GM18502 (cell line): ENCODE results near the gene SPG21.

Experiments
- ATAC-seq: cut with Tn5 transposase; IDR thresholded peaks from one replicate; pipeline ENCODE4 v1.9.1; 2021; ENCODE audit warnings: mild to moderate bottlenecking; ENCODE audit not compliant: unreplicated experiment, poor library complexity

The SPG21 gene

GRCh38 chr15:64997066-64997465, 7.4 kb upstream of the SPG21 start:
- no peak for ATAC-seq

GRCh38 chr15:64993290-64993689, 3.6 kb upstream of the SPG21 start:
- ATAC-seq = no peak

- ATAC-seq = no peak
These were observed 1.9 kb upstream of the SPG21 start for GRCh38 chr15:64991536-64992135.

- ATAC-seq = no peak
These were observed 405 bp upstream of the SPG21 start for GRCh38 chr15:64990168-64990470.

GRCh38 chr15:64987136-64987535, 2.6 kb downstream of the SPG21 start:
- no peak for ATAC-seq

- ATAC-seq = no peak
These were observed 4.2 kb downstream of the SPG21 start for GRCh38 chr15:64985366-64986033.

- no peak for ATAC-seq
These were observed 7.2 kb downstream of the SPG21 start for GRCh38 chr15:64982472-64982871.

- ATAC-seq = no peak
These were observed 7.8 kb downstream of the SPG21 start for GRCh38 chr15:64981812-64982431.

GRCh38 chr15:64979252-64979710, 10.4 kb downstream of the SPG21 start:
- ATAC-seq = no peak

- no peak for ATAC-seq
These were observed 14.3 kb downstream of the SPG21 start for GRCh38 chr15:64975390-64975789.

GRCh38 chr15:64970698-64971097, 19.0 kb downstream of the SPG21 start:
- ATAC-seq = no peak

GRCh38 chr15:64969401-64969800, 20.3 kb downstream of the SPG21 start:
- no peak for ATAC-seq

GRCh38 chr15:64961013-64961412, 28.7 kb downstream of the SPG21 start:
- ATAC-seq = no peak

GRCh38 chr15:64960153-64960552, 29.6 kb downstream of the SPG21 start:
- ATAC-seq = no peak

- no peak for ATAC-seq
These were observed 30.6 kb downstream of the SPG21 start for GRCh38 chr15:64959128-64959527.

GRCh38 chr15:64954395-64954794, 35.3 kb downstream of the SPG21 start:
- ATAC-seq = no peak

GRCh38 chr15:64951777-64952418, 37.8 kb downstream of the SPG21 start:
- no peak for ATAC-seq

GRCh38 chr15:64950888-64951287, 38.8 kb downstream of the SPG21 start:
- no peak for ATAC-seq

GRCh38 chr15:64949383-64950186, 40.1 kb downstream of the SPG21 start:
- ATAC-seq = no peak

GRCh38 chr15:64948916-64949315, 40.8 kb downstream of the SPG21 start:
- ATAC-seq = no peak

GRCh38 chr15:64947211-64947610, 42.5 kb downstream of the SPG21 start:
- ATAC-seq = no peak
